ENCODE measurements around the gene LARGE1.

DNA sequence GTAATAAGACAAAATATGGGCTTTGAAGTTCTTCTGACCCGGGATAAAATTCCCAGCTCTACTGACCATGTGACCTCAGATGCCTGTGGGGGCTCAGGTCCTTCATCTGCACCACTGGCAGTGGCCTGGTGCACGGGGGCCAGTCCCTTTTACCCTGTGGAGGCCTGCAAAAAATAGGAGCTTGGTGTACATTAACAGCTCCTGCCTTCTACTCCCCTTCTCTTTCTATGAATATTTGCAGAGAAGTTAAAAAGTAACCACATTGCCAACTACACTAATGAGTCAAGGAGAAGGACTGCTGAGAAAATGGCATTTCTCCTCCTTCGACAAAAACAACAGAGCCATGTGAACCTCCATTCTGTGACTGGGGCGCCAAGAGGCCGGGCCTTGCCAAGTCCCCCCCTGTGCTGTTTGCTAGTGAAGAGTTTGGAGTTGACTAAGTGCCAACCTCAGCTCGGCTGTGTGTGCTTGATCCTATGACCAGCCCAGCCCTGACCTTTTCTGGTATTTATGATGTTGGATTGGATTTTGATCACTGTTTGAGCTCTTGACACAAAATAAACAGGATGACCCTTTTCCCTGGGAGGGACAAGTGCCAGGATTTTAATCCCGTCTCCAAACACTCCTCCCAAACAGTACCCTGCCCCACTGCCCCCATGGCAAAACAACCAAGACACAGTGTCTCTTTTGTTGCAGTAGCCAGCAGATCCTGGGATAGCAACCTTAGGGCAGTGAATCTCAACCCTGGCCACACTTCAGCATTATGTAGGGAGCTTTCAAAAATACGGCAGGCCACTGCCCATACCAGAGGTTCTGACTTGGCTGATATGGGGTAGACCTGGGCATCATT, 380.1 kb downstream of the LARGE1 start:
- TF ChIP-seq, protein P1, sequence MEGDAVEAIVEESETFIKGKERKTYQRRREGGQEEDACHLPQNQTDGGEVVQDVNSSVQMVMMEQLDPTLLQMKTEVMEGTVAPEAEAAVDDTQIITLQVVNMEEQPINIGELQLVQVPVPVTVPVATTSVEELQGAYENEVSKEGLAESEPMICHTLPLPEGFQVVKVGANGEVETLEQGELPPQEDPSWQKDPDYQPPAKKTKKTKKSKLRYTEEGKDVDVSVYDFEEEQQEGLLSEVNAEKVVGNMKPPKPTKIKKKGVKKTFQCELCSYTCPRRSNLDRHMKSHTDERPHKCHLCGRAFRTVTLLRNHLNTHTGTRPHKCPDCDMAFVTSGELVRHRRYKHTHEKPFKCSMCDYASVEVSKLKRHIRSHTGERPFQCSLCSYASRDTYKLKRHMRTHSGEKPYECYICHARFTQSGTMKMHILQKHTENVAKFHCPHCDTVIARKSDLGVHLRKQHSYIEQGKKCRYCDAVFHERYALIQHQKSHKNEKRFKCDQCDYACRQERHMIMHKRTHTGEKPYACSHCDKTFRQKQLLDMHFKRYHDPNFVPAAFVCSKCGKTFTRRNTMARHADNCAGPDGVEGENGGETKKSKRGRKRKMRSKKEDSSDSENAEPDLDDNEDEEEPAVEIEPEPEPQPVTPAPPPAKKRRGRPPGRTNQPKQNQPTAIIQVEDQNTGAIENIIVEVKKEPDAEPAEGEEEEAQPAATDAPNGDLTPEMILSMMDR (conservative IDR thresholded peaks at IDR 0.05 in 1 of 2, IDR thresholded peaks at IDR 0.05 in 1 of 2; ENCODE audit: low read depth in 1 of 2, low read length in 2 of 2) = no peak
- TF ChIP-seq EZH2 (IDR thresholded peaks at IDR 0.05; ENCODE audit: low read length, missing control alignments) = no peak

Measured in fibroblast of lung (primary cell).